NK-92 (cell line): Measurements from ENCODE around the gene REC8.

Source experiments
- DNase-seq: peaks from one replicate; lab custom pipeline; 2025; ENCODE audit not compliant: unreplicated experiment; lab: John Stamatoyannopoulos, UW

REC8 gene

DNA sequence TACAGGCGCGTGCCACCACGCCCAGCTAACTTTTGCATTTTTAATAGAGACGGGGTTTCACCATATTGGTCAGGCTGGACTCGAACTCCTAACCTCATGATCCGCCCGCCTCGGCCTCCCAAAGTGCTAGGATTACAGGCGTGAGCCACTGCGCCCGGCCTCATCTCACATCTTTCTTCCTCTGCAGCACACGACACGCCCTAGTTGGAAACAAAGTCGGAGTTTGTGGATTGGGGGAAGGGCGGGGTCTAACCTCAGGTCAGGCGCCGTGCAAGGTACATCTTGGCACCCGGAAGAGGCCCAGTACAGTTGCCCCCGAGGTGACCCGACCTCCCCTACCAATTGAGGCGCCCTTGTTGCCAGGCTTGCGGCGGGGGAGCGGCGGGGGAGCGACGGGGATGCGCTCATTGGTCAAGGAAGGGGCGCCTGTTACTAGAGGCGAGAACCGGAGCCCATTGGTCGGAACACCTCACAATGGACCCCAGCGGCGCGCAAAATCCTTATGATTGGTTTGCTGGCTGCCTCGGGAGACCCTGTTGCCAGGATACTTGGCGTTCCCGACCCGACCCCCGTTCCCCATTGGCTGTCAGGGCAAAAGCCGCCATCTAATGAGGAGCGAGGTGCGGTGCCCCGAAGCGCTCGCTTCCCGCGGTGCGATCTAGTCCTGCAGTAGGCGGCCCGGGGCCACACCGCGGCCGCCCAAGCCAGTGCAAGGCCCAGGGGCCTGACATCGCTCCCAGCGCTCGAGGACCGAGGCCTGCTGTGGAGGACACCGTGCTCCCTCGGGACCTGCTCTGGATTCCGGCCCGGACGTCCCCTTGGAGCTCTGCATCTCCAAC is at the start of gene REC8:
Gene REC8 (plus strand): TSS at position 659 of the 839 bp plus-strand sequence. CDS start 473 bp downstream, outside the sequence.
- peak; percentile 34 for DNase-seq

- DNase-seq: no peak
Observed at GRCh38 chr14:24122416-24122815, 49.5 kb upstream of the REC8 start.

DNA sequence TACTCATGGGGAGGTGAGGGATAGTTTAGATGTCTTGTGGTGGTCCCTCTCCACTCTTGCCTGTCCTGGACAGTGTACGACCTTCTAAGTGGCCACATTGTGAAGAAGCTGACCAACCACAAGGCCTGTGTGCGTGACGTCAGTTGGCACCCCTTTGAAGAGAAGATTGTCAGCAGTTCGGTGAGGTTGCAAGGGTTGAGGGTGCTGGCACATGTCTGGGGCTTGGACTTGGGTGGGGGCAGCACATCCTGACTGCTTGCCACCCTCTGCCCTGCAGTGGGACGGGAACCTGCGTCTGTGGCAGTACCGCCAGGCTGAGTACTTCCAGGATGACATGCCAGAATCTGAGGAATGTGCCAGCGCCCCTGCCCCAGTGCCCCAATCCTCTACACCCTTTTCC is 49.0 kb upstream of the REC8 start:
- DNase-seq: no peak

- DNase-seq: no peak
Observed at GRCh38 chr14:24123424-24124417, 48.2 kb upstream of the REC8 start.

- DNase-seq: no peak
Observed at GRCh38 chr14:24126939-24127338, 44.9 kb upstream of the REC8 start.

GRCh38 chr14:24127673-24128072 is 44.2 kb upstream of the REC8 start:
- DNase-seq: no peak

DNA sequence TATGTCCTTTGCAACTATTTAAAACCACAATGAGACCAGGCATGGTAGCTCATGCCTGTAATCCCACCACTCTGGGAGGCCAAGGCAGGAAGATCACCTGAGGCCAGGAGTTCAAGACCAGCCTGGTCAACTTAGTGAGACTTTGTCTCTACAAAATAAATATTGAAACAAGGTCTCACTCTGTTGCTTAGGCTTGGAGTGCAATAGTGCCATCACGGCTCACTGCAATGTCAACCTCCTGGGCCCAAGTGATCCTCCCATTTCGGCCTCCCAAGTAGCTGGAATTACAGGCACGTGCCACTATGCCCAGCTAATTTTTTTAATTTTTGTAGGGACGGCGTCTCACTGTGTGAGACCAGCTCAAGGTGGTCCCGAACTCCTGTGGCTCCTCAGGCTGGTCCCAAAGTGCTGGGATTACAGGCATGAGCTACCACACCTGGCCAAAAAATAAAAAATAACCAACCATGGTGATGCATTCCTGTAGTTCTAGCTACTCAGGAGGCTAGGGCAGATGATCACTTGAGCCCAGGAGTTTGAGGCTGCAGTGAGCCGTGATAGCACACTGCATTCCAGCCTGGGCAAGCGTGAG is 42.4 kb upstream of the REC8 start:
- no peak for DNase-seq

GRCh38 chr14:24130380-24130716 is 41.5 kb upstream of the REC8 start, which contains the start of gene FITM1:
Gene FITM1 (plus strand): TSS chr14:24130659. CDS start chr14:24131564, 905 bp downstream.
- DNase-seq: no peak

DNA sequence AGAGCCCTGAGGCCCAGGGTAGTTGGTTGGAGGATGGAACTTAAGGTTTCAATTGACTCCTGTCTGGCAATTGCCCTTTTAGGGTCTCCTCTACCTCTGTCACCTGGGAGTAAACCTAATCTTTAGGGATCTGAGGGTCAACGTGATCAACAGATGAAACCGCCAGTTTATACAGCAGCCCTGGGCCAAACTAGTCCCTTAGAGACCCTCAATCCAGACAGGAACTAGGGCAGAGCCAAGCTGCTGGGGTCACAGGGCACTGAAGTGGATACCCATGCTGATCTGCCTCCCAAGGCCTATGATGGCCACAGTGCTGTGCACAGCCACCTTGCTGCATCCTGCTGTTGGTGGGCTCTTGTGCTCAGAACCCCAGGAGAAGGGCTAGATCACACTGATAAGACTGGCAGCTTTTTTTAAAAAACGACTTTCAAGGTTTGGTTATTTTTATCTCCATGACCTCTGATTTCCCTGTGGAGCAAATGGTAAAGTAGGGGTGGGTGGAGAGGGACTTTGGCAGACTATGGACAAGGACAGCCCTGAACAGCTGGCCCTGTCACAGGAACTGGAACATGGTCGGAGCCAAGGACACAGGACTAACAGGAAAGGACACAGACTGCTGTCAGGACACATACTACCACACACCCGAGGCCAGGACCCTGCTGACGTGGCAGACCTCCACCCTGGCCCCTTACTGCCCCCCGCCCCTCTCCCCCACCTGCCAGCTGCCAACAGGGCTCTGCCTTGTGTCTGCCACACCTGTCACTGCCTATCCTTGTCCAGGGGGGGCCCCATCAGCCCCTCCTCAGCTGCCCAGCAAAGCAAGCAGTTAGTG is 40.9 kb upstream of the REC8 start:
- DNase-seq: no peak

GRCh38 chr14:24131549-24131966 is 40.3 kb upstream of the REC8 start:
- DNase-seq: no peak

DNA sequence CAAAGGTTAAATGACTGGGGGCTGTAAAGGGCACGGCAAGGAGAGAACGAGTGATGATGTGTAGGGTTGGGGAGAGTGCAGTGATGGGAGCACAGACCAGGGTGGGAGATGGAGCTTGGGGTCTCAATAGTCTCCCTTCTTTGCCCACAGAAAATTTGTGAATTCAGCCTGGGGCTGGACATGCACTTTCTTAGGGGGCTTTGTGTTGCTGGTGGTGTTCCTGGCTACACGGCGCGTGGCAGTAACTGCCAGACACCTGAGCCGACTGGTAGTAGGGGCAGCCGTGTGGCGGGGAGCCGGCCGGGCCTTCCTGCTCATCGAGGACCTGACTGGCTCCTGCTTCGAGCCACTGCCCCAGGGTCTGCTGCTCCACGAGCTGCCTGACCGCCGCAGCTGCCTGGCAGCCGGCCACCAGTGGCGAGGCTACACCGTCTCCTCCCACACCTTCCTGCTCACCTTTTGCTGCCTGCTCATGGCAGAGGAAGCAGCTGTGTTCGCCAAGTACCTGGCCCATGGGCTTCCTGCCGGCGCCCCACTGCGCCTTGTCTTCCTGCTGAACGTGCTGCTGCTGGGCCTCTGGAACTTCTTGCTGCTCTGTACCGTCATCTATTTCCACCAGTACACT is 39.7 kb upstream of the REC8 start:
- DNase-seq: no peak

DNA sequence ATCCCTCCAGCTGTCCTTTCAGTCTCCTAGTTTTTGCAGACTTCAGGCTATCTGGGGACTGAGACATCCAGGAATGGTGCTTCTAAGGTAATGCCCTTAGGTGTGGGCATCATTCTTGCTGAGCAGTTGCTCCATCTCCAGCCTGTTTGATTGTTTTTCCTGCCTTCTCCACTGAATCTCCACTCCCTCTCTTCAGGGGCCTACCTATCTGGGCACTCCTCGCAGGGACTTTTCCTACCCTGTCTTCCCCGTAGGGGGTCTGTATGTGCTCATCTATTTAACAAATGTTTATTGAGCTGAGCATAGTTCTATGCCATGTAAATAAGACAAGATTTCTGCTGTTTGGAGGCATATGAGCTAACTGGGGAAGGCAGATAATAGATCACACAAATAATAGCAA is 38.9 kb upstream of the REC8 start:
- DNase-seq: no peak

DNA sequence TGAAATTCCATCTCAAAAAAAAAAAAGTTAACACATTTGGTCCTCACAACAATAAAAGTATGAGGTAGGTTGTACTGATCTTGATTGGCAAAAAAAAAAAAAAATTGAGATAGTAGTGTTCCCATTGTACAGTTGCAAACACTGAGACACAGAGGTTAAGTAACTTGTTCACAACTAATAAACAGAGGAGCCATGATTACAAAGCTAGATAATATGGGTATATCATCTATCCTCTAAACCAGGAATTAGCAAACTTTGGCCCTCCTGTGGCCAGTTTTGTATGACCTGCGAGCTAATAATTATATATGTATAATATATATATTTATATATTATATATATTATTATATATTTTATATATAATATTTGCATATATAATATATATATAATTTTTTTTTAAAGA is 38.1 kb upstream of the REC8 start:
- DNase-seq: no peak

DNA sequence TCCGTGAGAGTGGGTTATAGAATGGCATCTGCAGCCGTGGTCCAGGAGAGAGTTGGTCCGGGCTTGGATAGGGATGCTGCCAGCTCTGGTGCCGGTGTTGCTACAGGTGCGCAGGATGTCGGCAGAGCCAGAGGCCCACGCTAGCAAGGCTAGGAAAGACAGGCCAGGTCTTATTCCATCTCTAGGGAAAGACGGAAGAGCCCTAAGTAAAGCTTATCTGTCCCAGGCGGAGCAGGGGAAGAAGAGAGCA is 36.4 kb upstream of the REC8 start:
- no peak for DNase-seq

DNA sequence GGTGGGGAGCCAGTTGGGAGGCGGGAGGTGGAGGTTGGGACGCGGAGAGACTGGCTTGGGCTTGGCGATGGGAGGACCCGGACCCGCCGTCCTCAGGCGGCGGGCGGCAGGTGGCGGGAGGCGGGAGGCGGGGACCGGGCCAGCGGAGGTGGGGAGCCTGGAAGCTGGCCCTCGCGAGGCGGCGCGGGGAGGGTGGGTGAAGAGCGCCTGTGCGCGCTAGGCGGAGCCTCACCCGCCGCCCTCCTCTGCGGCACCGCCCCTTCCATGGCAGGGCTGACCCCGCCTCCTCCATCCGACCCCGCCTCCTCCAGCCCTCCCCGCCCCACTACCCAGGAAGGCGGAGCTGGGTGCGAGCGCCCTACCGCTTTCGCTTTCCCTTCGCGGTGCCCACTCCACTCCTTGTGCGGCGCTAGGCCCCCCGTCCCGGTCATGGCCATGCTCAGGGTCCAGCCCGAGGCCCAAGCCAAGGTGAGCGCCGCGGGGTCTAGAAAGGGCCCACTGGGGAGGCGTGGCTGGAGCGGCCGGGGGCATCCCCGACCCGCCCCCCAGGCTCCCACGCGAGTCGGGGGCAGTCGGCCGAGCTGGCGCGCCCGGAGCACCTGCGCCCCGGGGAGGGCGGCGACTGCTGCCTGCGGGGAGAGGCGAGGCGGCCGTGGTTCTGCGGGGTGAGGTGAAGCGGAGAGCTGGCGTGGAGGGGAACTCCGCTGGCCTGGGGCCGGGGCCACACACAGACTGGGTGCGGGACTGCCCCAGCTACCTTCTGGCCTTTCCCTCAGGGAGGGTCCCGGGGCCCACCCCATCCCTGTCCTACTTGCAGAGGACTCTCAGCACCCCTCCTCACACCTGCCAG is 35.8 kb upstream of the REC8 start, which contains the start of gene PSME1:
Gene PSME1 (plus strand): TSS at position 361 of the 850 bp plus-strand sequence. CDS start 69 bp downstream, at position 430.
- DNase-seq: peak; percentile 41

DNA sequence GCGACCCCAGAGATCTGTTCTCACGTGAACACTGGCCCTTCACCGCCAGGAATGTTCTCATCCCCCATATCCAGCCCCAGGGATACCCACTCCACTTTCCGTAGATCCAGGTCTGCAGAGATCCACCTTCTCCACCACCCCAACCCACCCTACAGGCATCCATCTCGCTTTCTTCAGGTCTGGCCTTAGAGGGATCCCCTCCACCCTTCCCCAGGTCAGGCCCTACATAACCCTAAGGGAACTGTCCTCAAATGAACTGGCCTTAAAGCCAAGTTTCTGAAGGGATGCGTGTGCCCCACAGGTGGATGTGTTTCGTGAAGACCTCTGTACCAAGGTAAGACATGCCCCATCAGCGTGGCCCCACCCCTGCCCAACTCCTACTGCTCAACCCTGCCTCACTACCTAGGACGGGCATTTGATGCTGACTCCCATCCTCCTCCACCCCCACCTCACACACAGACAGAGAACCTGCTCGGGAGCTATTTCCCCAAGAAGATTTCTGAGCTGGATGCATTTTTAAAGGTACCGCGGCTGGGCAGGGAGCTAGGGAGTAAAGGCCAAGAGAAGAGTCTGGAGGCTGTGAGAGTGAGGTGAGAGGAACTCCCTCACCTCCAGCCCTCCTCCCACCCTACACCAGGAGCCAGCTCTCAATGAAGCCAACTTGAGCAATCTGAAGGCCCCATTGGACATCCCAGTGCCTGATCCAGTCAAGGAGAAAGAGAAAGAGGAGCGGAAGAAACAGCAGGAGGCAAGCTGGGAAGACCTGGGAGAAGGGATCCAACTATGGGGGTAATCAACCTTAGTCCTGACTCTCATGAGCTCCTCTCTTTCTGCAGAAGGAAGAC is 35.0 kb upstream of the REC8 start:
- no peak for DNase-seq

DNA sequence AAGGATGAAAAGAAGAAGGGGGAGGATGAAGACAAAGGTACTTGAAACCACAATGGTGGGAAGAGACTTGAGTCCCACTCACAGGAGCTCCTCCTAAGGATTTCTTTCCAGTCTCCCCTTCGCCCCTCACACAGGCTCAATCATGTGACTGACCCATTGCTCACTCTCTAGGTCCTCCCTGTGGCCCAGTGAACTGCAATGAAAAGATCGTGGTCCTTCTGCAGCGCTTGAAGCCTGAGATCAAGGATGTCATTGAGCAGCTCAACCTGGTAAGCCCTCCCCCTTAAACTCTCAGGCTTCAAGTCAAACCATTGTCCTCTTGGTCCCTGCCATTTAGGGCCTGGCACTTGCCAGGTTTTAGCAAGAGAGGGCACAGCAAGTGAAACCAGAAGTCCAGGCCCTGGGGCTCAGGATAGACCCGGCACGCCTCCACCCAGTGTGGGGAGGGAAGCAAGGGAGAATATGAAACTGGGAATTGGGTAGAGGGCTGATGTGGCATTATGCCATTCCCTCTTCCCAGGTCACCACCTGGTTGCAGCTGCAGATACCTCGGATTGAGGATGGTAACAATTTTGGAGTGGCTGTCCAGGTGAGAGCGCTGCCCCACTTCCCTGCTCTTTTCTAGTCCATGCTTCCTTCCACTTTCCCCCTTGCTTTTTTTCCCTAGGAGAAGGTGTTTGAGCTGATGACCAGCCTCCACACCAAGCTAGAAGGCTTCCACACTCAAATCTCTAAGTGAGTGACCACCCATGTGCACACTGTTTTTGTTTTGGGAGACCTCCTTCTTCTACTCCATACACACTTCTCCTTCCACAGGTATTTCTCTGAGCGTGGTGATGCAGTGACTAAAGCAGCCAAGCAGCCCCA is 34.1 kb upstream of the REC8 start:
- DNase-seq: no peak
